BJ (cell line): ENCODE results near the gene U2AF1L4. TPM values are rescaled to one million over a fixed set of nuclear protein-coding genes. Genes with fewer than 3 reads are reported as not detected.

Experiments used
- CTCF ChIA-PET: fragments of 350-600 bp; formaldehyde crosslinking; extraction: SDS; loops from one replicate; lab custom pipeline; 2021; ENCODE audit warnings: antibody characterized with exemption, inconsistent platforms; lab: Yijun Ruan, JAX
- POLR2A ChIA-PET: fragments of 300-600 bp; sonication (Branson Sonifier 250); formaldehyde crosslinking; extraction: SDS; loops from one replicate; lab custom pipeline; 2021; ENCODE audit warnings: antibody characterized with exemption; lab: Charles Lee
- DNase-seq: peaks from one replicate; pipeline ENCODE4 v3.0.0-alpha.2; 2011; ENCODE audit warnings: low read depth
- H3K27me3 ChIP-seq: 2 replicates; pipeline ENCODE4 v1.6.0; 2011; ENCODE audit warnings: low read length; ENCODE audit not compliant: control insufficient read depth, insufficient read depth
- H3K36me3 ChIP-seq: 2 replicates; pipeline ENCODE4 v1.5.1; 2011; ENCODE audit warnings: low read length; ENCODE audit not compliant: control insufficient read depth, insufficient read depth
- H3K4me3 ChIP-seq: 2 replicates; pipeline ENCODE4 v1.5.1; 2011; ENCODE audit warnings: low read depth, mild to moderate bottlenecking, control low read depth, low read length
- polyA plus RNA-seq: library from polyadenylated mRNA; depleted of rRNA; stranded (reverse); fragments of >200 nt; gene quantifications from 2 replicates; pipeline ENCODE4 v1.2.3, GENCODE V29; 2011
- TF ChIP-seq, protein P1 (sequence below): IDR thresholded peaks from 2 replicates; pipeline ENCODE4 v1.5.1; 2011; ENCODE audit warnings: low read depth, mild to moderate bottlenecking, control low read depth, inconsistent platforms, low read length, moderate library complexity; ENCODE audit not compliant: insufficient read depth

The U2AF1L4 gene
- polyA plus RNA-seq, 1 experiment = 20.3 TPM

DNA sequence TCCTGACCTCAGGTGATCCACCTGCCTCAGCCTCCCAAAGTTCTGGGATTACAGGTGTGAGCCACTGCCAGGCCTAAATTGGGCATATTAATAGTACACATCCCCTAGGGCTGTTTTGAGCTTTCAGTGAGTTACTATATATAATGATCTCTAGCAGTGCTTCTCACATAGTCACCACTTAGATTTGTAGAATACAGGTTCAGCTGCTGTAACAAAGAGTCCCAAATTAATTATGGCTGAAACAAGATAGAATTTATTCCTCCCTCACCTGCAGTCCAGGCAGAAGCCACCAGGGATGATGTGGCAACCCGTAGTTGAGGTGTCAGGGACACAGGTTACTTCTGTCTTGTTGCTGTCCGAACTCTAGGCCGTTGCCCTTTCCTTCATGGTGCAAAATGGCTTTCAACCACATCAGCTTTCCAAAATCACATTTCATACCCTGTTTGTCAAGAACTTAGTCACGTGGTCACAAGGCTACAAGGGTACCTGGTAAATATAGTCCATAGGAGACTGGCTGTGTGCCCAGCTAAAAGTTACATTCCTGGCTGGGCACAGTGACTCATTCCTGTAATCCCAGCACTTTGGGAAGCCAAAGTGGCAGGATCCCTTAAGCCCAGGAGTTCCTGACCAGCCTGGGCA is 15.6 kb upstream of the U2AF1L4 start:
- CTCF ChIA-PET = interaction anchor here (1.2 to 1.8 kb wide), 3 partner anchors 8 to 59 kb away, joined by 3 to 4 read pairs (median 3); partner anchors contain the start of genes PSENEN and U2AF1L4
- TF ChIP-seq, protein P1, sequence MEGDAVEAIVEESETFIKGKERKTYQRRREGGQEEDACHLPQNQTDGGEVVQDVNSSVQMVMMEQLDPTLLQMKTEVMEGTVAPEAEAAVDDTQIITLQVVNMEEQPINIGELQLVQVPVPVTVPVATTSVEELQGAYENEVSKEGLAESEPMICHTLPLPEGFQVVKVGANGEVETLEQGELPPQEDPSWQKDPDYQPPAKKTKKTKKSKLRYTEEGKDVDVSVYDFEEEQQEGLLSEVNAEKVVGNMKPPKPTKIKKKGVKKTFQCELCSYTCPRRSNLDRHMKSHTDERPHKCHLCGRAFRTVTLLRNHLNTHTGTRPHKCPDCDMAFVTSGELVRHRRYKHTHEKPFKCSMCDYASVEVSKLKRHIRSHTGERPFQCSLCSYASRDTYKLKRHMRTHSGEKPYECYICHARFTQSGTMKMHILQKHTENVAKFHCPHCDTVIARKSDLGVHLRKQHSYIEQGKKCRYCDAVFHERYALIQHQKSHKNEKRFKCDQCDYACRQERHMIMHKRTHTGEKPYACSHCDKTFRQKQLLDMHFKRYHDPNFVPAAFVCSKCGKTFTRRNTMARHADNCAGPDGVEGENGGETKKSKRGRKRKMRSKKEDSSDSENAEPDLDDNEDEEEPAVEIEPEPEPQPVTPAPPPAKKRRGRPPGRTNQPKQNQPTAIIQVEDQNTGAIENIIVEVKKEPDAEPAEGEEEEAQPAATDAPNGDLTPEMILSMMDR = no peak
- H3K27me3 ChIP-seq = no peaks in the 10 kb centered on the region
- H3K36me3 ChIP-seq = peaks cover 12% of the 10 kb centered on the region
- POLR2A ChIA-PET = no interaction called here
- H3K4me3 ChIP-seq = no peak overlapping the region
- DNase-seq = no peak

DNA sequence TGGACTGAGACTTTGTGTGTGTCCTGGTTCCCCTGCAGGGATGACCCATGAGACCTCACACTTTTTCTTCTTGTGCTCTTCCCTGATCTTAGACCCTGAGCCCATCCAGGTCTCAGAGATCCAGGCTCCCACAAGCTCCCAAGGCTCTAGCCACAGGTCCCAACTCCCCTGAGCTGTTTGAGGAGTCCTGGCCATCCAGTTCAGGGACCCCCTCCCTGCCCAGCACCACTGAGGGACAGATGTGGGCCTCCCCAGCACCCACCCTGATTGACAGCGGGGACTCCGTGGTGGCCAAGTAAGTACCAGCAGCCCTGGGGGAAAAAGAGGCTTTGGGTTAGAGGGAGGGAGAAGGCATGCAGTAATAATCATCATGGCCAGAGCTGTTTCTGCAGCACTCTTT is 14.5 kb upstream of the U2AF1L4 start:
- Histone ChIP-seq H3K27me3 (no peaks in the 10 kb centered on the region), H3K4me3 (no peak overlapping the region), H3K36me3 (peaks cover 8% of the 10 kb centered on the region)
- ChIA-PET CTCF (interaction anchor here (1.5 kb wide), 1 partner anchor 9 kb away, joined by 3 read pairs; no protein-coding TSS in a partner anchor), POLR2A (no interaction called here)
- DNase-seq = no peak
- TF ChIP-seq, protein P1 = no peak

DNA sequence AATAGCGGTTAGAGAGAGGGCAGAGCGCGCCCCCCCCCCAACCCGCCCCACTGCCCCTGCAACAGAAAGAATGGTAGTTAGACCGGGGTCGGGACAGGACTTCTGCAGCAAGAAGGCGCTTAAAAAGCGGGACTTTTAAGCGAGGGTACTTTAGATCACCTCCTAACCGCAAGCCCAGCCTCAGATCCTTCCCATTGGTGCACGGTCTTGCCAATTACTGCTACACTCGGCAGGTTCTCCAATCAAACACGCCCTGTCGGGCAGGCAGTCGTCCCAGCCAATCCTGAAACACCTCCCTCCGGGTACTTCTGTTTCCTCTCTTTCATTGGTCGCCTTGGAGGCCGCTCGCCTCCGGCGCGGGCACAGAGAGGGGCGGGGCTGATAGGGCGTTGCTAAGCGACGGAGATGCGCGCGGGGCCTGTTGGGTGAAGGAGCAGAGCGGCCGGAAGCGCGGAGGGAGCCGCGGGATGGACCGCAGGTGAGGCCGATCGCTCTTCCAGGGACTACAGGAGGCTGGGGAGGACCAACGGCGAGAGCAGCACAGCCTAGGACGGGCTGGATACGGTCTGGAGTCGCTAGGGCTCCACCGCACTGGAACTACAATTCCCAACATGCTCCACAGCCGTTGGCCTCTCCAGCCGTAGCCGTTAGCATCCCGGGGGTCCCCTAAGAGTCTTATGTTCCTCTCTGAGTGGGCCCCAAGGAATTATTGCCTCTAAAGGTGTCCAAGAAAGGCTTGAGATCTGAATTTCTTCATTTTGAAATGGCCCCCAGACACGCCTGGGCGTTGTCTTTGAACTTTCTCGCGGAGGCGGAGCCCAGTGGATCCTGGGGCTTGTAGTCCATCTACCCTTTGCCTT is 12.8 kb upstream of the U2AF1L4 start, which contains the start of gene PROSER3:
Gene PROSER3 (plus strand): TSS at position 428 of the 860 bp plus-strand sequence. CDS start 40 bp downstream, at position 468.
- Histone ChIP-seq H3K4me3 (peak within 1 kb of the TSS; percentile 74), H3K36me3 (peaks cover 12% of the 10 kb centered on the region), H3K27me3 (no peaks in the 10 kb centered on the region)
- DNase-seq = peak; percentile 97
- POLR2A ChIA-PET = interaction anchor here (1.6 kb wide), 1 partner anchor 10 kb away, joined by 5 read pairs; the partner anchor contains the start of gene LIN37
- TF ChIP-seq, protein P1 = no peak
- CTCF ChIA-PET = no interaction called here

DNA sequence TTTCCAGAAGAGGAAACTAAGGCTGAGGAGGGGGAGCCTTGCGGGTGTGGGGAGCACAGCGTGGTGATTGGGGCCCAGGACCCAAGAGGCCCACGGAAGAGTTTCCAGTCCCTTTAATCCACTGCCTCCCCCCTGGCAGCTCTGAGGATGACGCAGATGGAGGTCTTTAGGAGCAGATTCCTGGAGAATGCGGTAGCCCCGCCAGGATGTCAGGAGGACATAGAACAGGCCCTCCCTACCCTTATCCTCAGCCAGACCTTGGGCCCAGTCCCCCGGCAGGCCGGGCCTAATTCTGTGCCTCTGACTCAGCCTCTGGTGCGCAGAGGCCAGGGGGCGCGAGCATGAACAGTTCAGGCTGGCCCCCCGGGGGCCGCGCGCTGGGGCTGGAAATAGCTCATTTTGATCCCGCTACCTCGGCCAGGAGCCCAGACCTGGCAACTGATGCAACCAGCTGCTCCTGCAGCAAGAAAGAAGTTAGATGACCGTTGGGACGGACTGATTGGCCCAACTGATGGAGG is 12.1 kb upstream of the U2AF1L4 start:
- Histone ChIP-seq H3K36me3 (peaks cover 18% of the 10 kb centered on the region), H3K4me3 (peak overlapping the region; percentile 52), H3K27me3 (no peaks in the 10 kb centered on the region)
- ChIA-PET POLR2A (interaction anchor here (0.6 to 1.6 kb wide), 2 partner anchors 9 to 12 kb away, joined by 5 to 6 read pairs; partner anchors contain the start of gene LIN37), CTCF (interaction anchor here (1.2 kb wide), 1 partner anchor 8 kb away, joined by 3 read pairs; no protein-coding TSS in a partner anchor)
- peak; percentile 34 for DNase-seq
- TF ChIP-seq, protein P1 = 0 out of 2 replicates have a peak, but pooled peaks have one; percentile 20
